ENCODE data around the gene ROBO3.

ROBO3 gene

GRCh38 chr11:124877910-124878758 is 12.9 kb downstream of the ROBO3 start:
- no peak for DNase-seq

DNA sequence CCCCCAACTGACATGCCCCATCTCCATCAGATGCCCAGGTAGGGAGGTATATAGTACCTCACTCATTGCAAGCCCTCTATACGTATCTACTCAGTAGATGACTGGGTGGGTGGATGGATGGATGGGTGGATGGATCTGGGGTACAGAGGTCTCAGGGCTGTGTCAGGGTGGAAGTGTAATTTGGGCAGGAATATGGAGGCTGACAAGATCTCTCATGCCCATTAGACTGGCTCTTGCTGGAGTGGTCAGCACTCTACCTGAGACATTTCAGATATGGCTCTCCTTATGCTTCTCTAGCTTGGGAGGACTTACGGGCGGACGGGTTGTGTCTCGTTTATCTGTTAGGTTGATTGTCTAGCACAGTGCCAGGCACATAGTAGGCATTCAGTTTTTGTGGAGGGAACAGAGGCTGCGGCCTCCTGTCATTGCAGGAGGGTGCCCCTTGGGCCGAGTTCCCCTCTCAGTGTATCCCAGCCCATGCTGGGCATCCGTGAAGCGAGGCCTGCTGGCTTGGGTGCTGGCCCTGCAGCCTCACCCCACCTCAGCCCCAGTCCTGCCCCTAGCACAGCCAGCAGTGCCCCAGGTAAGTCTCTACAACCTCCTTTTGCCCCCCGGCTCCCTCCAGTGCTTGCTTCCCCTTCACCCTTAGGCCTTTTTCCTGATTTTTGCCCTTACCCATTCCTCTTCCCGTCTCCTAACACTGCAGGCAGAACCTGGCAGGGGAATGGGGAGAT is 13.7 kb downstream of the ROBO3 start:
- no peak for DNase-seq

- DNase-seq, result no peak
Observed at GRCh38 chr11:124879493-124880289, 14.5 kb downstream of the ROBO3 start.

- DNase-seq, result no peak
Observed at GRCh38 chr11:124880290-124880611, 15.0 kb downstream of the ROBO3 start.

GRCh38 chr11:124880958-124881357 is 15.7 kb downstream of the ROBO3 start:
- no peak for DNase-seq

GRCh38 chr11:124882339-124883071 is 17.3 kb downstream of the ROBO3 start:
- DNase-seq, result no peak

- no peak for DNase-seq
Observed at GRCh38 chr11:124884340-124884739, 19.1 kb downstream of the ROBO3 start.

- DNase-seq, result no peak
Observed at GRCh38 chr11:124884869-124885479, 19.7 kb downstream of the ROBO3 start.

- DNase-seq, result no peak
Observed at GRCh38 chr11:124886476-124886875, 21.2 kb downstream of the ROBO3 start.

DNA sequence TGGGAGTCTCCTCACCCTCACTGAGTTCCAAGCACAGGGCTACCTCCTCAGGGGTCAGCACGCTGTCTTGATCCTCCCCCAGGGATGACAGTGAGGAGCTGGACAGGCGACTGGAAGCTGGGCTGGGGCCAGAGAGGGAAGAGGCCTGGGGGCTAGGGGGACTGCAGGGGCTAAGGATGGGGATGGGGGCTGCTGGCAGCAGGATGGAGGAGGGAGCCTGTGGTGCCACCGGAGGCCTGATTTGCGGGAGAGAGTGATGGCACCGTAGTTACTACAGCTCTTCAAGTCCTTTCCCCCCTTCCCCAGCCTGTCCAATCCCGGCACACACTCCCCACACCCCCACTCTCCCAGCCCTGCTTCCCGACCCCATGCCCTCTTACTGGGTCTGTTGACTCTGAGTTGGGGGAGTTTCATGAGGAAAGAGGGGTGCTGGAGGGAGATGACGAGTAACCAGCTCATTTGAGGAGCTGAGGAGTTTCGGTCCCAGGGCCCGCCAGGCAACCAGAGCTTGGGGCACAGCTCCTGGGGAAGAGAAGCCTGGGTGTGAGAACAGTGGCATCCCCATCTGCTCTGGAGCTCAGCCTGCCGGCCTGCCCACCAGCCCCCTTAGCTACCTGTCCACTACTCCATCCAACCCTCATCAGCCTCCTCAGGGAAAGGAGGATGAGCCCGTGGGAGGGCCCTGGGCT is 21.9 kb downstream of the ROBO3 start:
- DNase-seq, result no peak

DNA sequence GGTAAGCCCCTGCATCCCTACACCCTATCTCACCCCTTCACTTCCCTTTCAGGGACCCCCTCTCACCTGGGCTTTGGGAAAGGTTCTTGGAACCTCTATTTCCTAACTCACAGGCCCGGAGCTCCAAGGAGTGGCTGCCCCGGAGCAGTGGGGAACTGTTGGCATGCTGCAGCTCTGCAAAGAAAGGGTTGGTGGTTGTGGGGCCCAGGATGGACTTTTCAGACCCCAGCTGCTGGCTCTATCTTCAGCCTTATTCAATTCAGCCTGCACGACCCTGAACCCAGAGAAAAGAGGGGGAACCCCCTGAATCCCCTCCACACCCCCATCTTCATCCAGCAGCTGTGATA is 22.4 kb downstream of the ROBO3 start:
- DNase-seq, result no peak

- DNase-seq, result no peak
Observed at GRCh38 chr11:124889191-124890091, 24.2 kb downstream of the ROBO3 start.

- DNase-seq, result no peak
Observed at GRCh38 chr11:124890151-124890550, 24.9 kb downstream of the ROBO3 start.

DNA sequence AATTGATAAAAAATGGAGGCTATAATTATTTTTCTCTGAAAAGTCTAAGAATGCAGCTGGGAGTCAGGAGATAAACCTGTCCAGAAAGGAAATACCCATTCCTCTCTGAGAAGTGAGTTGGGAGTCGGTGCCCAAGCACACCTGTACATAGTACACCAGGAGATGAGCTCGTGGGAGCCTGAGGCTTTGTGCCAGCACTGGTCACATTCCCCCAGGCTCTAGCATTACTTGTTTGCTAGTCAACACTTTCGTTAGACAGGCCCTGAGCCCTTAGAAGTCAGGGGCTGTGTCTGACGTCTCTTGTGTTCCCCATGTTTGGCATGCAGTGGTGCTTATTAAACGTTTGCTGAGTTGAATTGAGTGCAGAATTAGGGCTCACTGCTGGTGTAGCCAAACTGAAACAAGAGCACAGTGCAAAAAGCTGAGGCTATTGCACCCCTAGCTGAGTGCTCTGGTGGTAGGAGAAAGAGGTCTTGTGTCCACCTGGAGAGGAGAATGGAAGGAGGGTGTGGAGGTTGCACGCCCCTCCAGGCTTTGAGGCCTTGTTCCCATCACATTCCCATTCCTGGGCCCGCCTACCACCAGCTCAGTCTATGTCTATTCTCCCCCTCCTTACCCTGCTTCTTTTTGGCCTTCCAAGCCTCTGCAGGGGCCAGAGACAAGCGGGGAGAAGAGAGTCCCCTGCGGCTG is 25.6 kb downstream of the ROBO3 start:
- no peak for DNase-seq

DNA sequence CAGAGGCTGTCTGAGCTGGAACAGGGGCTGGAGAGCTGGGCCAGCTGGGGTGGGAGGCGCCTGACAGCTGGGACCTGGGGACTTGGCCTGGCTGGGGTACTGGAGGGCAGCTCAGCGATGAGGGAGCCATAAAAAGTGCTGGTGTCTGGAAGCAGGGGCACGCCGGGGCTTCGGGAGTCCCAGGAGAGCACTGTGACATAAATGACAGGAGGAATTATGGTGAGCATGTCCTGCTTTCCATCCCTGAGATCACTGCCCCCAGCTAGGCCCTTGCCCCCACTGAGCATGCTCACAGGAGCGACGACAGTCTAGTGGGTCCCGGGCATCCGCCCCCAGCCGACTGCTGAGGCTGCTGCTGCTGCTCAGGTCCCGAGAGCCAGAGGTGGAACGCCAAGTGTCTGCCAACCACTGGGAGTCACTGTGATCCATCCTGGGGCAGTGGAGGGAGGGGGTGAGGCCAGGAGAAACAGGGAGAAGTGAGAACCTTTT is 26.2 kb downstream of the ROBO3 start:
- no peak for DNase-seq

DNA sequence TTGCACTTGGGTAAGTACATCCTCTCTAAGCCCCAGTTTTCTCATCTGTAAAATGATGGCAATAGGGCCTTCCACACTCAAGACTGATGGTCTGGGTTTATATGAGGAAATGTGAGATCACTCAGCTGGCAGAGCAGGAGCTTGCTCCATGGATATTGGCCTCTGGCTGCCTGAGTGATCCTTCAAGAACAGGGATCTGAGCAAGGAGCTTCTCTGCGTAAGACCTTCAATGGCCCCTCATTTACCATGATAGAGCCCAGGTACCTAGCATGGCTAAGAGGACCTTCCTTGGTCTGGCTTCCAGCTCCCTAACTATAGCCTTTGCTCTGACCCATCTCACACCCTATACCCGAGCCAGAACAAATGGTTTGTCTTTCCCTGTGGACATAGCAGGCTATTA is 26.9 kb downstream of the ROBO3 start:
- DNase-seq, result no peak

DNA sequence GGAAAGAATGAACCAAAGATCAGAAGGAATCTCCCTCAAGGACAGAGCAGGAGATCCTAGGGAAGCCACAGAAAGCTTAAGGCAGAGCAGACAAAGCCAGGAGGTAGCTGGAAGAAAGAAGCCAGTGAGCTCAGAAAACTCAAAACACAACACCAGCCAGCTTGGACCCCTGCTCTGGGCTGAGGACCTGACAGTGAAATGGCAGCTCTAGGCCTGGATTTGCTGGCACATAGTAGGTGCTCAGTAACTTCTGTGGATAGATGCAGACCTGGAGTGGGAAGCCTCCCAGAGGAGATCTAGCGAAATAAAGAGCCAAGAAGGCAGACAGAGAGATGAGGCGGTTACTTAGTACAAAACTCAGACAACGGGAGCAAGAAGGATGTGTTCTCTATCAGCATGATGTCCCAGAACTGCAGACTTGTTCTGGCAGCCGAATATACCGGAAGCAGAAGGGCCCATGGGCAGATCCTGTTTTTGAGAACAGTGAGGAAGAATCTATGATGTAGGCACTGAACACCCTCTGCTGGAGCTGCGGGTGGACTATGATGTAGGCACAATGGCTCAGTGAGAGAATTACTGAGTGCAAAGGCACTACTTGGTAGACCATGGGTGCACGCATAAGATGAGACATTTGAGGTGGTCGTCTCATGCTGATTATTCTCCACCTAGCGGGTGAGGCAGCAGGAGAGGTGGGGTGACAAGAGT is 27.7 kb downstream of the ROBO3 start:
- no peak for DNase-seq

DNA sequence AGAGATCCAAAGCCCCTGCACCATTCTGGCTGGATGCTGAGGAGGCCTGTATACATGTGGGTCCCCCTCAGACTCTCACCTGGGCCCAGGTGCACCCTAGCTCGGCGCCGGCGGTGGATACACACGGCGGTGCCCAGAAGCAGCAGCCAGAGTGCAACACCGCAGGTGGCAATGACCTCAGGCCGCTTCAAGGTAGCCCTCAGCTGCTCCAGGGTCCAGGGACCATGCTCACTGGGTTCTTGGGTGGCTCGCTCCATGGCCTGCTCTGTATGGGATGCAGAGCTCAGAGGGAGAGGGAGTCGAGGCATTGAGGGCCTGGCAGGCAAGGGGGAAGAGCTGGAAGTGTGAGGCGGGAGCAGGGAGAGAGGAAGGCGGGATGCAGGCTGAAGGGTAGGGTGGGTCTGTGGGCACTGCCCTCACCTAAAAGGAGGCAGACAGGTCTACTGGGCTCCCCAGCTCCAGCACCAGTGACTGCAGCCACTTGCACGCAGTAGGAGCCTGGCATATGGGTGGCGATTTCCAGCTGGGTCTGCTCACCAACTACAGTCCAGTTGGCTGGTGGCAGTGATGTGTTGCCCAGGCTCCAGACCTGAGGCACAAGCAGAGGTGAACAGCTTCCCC is 28.7 kb downstream of the ROBO3 start:
- no peak for DNase-seq

Measured in NCI-H1105 treated with DMSO at 0.1 percent for 48 hours (cell line).